Esophagus muscularis mucosa (tissue), 4 donors: ENCODE data around the gene EPGN. TPM values are rescaled to one million over a fixed set of nuclear protein-coding genes. Genes with fewer than 3 reads are reported as not detected.
"Not testable (repeated sequence)": the region's sequence is repeated elsewhere in the genome, so short reads cannot be mapped to it uniquely, and the experiment has no call there.

Experiments
- DNase-seq: peaks from one replicate; pipeline ENCODE4 v3.0.0-alpha.2; 2017; ENCODE audit errors: extremely low spot score
- H3K27ac ChIP-seq, 4 donors: fragments of 200-600 bp; sonication (generic); replicated peaks in 1 of 4; 1 replicate in 3 of 4; 2 replicates in 1 of 4; pipeline ENCODE4 v1.5.1; 2016 to 2019; ENCODE audit warnings: mild to moderate bottlenecking in 1 of 4
- H3K27me3 ChIP-seq, 4 donors: fragments of 200-600 bp; sonication (generic); one replicate each; pipeline versions ENCODE4 v1.5.1 to v1.6.0; 2016 to 2019
- H3K36me3 ChIP-seq, 4 donors: fragments of 200-600 bp; sonication (generic); one replicate each; pipeline ENCODE4 v1.5.1; 2016 to 2019
- H3K4me1 ChIP-seq, 4 donors: fragments of 200-600 bp; sonication (generic); one replicate each; pipeline ENCODE4 v1.5.1; 2016 to 2019
- H3K4me3 ChIP-seq, 4 donors: fragments of 200-600 bp; sonication (generic); 1 replicate in 2 of 4; 2 replicates in 2 of 4; pipeline ENCODE4 v1.5.1; 2016 to 2019; ENCODE audit warnings: mild to moderate bottlenecking in 4 of 4, moderate library complexity in 1 of 4
- H3K9me3 ChIP-seq, 4 donors: fragments of 200-600 bp; sonication (generic); 1 replicate in 3 of 4; 2 replicates in 1 of 4; pipeline ENCODE4 v1.5.1; 2016 to 2019
- EP300 ChIP-seq: sonication (generic); formaldehyde crosslinking; IDR thresholded peaks from one replicate; pipeline ENCODE4 v1.6.1; 2017; ENCODE audit warnings: antibody characterized with exemption
- POLR2A ChIP-seq: fragments of 450-650 bp; IDR thresholded peaks from one replicate; pipeline ENCODE4 v1.6.1; 2017; ENCODE audit warnings: antibody characterized with exemption, moderate library complexity, mild to moderate bottlenecking, low read depth
- POLR2AphosphoS5 ChIP-seq, 2 donors: sonication (generic); formaldehyde crosslinking; IDR thresholded peaks; one replicate each; pipeline ENCODE4 v1.6.1; 2017; ENCODE audit warnings: antibody characterized with exemption in 2 of 2
- WGBS: methylation state at CpG from one replicate; pipeline ENCODE4 v1.1.5; 2018; 5-methylcytosine and 5-hydroxymethylcytosine counted together
- intact Hi-C: fragments of 100-400 bp; cut with DNase I; formaldehyde crosslinking; loops from one replicate; pipeline ENCODE4 v1.15.1; 2023
- total RNA-seq, 4 donors: library from RNA; depleted of rRNA; stranded (reverse); fragments of >200 nt; gene quantifications; one replicate each; pipeline versions ENCODE4 v1.1.0 to v1.2.1, GENCODE V29; 2016
- TF ChIP-seq, protein P1 (sequence below), 3 experiments: fragments of 200-600 bp in 2 of 3; fragments of 450-650 bp in 1 of 3; sonication (generic) in 2 of 3; IDR thresholded peaks; one replicate each; pipeline ENCODE4 v1.5.1; 2017 to 2019; ENCODE audit warnings: antibody characterized with exemption in 3 of 3, mild to moderate bottlenecking in 2 of 3, moderate library complexity in 1 of 3

The EPGN gene
- total RNA-seq, 4 donors from 2014 or later = not detected

- Histone ChIP-seq H3K4me3 (no peak overlapping the region), H3K27me3 (no peaks in the 10 kb centered on the region), H3K9me3 (no peaks in the 10 kb centered on the region), H3K36me3 (no peaks in the 10 kb centered on the region), H3K4me1 (no peaks in the 10 kb centered on the region), H3K27ac (no peak overlapping the region)
- DNase-seq = no peak
- WGBS = 91% methylated on average over 6 of the region's 7 CpGs
- intact Hi-C loops = no loop called here
- TF ChIP-seq POLR2AphosphoS5 (IDR thresholded peaks at IDR 0.05) (no peak), POLR2A (no peak), EP300 (no peak)
- TF ChIP-seq, protein P1, sequence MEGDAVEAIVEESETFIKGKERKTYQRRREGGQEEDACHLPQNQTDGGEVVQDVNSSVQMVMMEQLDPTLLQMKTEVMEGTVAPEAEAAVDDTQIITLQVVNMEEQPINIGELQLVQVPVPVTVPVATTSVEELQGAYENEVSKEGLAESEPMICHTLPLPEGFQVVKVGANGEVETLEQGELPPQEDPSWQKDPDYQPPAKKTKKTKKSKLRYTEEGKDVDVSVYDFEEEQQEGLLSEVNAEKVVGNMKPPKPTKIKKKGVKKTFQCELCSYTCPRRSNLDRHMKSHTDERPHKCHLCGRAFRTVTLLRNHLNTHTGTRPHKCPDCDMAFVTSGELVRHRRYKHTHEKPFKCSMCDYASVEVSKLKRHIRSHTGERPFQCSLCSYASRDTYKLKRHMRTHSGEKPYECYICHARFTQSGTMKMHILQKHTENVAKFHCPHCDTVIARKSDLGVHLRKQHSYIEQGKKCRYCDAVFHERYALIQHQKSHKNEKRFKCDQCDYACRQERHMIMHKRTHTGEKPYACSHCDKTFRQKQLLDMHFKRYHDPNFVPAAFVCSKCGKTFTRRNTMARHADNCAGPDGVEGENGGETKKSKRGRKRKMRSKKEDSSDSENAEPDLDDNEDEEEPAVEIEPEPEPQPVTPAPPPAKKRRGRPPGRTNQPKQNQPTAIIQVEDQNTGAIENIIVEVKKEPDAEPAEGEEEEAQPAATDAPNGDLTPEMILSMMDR (IDR thresholded peaks at IDR 0.05) = no peak
Measured at GRCh38 chr4:74334636-74335035, 26.4 kb downstream of the EPGN start.

- 81% methylated on average over 5 of the region's 5 CpGs for WGBS
- Histone ChIP-seq H3K4me1 (no peaks in the 10 kb centered on the region), H3K9me3 (no peaks in the 10 kb centered on the region), H3K27me3 (no peaks in the 10 kb centered on the region), H3K36me3 (no peaks in the 10 kb centered on the region), H3K27ac (no peak overlapping the region), H3K4me3 (no peak overlapping the region)
- DNase-seq = no peak
- TF ChIP-seq POLR2A (no peak), EP300 (no peak), POLR2AphosphoS5 (IDR thresholded peaks at IDR 0.05) (no peak)
- TF ChIP-seq, protein P1 (IDR thresholded peaks at IDR 0.05) = no peak
- intact Hi-C loops = no loop called here
Measured at GRCh38 chr4:74335341-74336021, 27.2 kb downstream of the EPGN start.

- H3K4me1 ChIP-seq = no peaks in the 10 kb centered on the region
- no peak overlapping the region for H3K27ac ChIP-seq
- H3K36me3 ChIP-seq = no peaks in the 10 kb centered on the region
- no peak overlapping the region for H3K4me3 ChIP-seq
- H3K27me3 ChIP-seq = no peaks in the 10 kb centered on the region
- H3K9me3 ChIP-seq = peaks cover 0 to 3% (median 0%) of the 10 kb centered on the region in 4 donors
- intact Hi-C loops = no loop called here
- TF ChIP-seq POLR2A (no peak), EP300 (no peak), POLR2AphosphoS5 (IDR thresholded peaks at IDR 0.05) (no peak)
- TF ChIP-seq, protein P1 (IDR thresholded peaks at IDR 0.05) = no peak
- WGBS = 71% methylated on average over 4 of the region's 4 CpGs
- DNase-seq = no peak
Measured at GRCh38 chr4:74338792-74339333, 30.6 kb downstream of the EPGN start.

DNA sequence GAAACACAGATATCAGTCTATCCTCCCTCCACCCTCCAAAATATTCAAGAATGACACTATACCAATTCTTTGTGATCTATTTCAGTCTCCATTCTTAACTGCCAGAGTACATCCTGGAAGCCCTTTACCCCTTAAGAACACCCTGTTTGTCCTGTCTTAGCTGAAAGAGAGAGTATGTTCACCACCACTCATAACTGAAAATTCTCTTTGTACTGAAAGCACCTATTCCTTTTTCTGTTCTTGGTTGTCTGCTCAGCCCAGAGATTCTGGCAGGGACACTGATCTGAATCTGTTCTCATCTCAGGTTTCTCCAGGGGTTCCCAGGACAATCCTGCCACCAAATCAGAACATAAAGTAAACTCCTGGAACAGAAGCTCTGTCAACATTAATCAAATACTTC is 31.2 kb downstream of the EPGN start:
- Histone ChIP-seq H3K9me3 (peaks cover 0 to 9% (median 3%) of the 10 kb centered on the region in 4 donors), H3K36me3 (no peaks in the 10 kb centered on the region), H3K4me3 (no peak overlapping the region), H3K27me3 (no peaks in the 10 kb centered on the region), H3K27ac (no peak overlapping the region), H3K4me1 (no peaks in the 10 kb centered on the region)
- intact Hi-C loops = no loop called here
- TF ChIP-seq POLR2A (no peak), POLR2AphosphoS5 (IDR thresholded peaks at IDR 0.05) (no peak), EP300 (no peak)
- TF ChIP-seq, protein P1 (IDR thresholded peaks at IDR 0.05) = no peak
- no peak for DNase-seq

GRCh38 chr4:74340421-74340820 is 32.2 kb downstream of the EPGN start:
- intact Hi-C loops, H3K4me1 ChIP-seq, H3K27me3 ChIP-seq, DNase-seq, H3K36me3 ChIP-seq, H3K4me3 ChIP-seq, H3K27ac ChIP-seq: not testable (repeated sequence)
- peaks cover 0 to 11% (median 3%) of the 10 kb centered on the region in 4 donors for H3K9me3 ChIP-seq
